Measurements from ENCODE around the gene BPIFB4. TPM values are rescaled to one million over a fixed set of nuclear protein-coding genes. Genes with fewer than 3 reads are reported as not detected.
"Not testable (repeated sequence)": the region's sequence is repeated elsewhere in the genome, so short reads cannot be mapped to it uniquely, and the experiment has no call there.

Gene BPIFB4
- total and polyA plus RNA-seq, 10 donors = not detected

- no peaks in the 10 kb centered on the region for H3K9me3 ChIP-seq
- WGBS, 5 donors = 72 to 82% (median 78%) methylated on average over 6 of the region's 6 CpGs
- H3K36me3 ChIP-seq = no peaks in the 10 kb centered on the region
- no peak overlapping the region for H3K27ac ChIP-seq
- TF ChIP-seq, protein P1, sequence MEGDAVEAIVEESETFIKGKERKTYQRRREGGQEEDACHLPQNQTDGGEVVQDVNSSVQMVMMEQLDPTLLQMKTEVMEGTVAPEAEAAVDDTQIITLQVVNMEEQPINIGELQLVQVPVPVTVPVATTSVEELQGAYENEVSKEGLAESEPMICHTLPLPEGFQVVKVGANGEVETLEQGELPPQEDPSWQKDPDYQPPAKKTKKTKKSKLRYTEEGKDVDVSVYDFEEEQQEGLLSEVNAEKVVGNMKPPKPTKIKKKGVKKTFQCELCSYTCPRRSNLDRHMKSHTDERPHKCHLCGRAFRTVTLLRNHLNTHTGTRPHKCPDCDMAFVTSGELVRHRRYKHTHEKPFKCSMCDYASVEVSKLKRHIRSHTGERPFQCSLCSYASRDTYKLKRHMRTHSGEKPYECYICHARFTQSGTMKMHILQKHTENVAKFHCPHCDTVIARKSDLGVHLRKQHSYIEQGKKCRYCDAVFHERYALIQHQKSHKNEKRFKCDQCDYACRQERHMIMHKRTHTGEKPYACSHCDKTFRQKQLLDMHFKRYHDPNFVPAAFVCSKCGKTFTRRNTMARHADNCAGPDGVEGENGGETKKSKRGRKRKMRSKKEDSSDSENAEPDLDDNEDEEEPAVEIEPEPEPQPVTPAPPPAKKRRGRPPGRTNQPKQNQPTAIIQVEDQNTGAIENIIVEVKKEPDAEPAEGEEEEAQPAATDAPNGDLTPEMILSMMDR (IDR thresholded peaks at IDR 0.05 in 8 of 11, conservative IDR thresholded peaks at IDR 0.05 in 3 of 11) = no peak
- no peak for TF ChIP-seq POLR2A (IDR thresholded peaks at IDR 0.05)
- TF ChIP-seq POLR2AphosphoS5 (IDR thresholded peaks at IDR 0.05) = no peak
- no peaks in the 10 kb centered on the region for H3K27me3 ChIP-seq (replicated peaks in 1 of 7)
- no peak for DNase-seq
- intact Hi-C loops (cut with DNase I; ENCODE audit: low total_unique reads) = no loop called here
- H3K4me3 ChIP-seq = no peak overlapping the region
- no peaks in the 10 kb centered on the region for H3K4me1 ChIP-seq
Observed at GRCh38 chr20:33113387-33113908, 34.0 kb downstream of the BPIFB4 start.

DNA sequence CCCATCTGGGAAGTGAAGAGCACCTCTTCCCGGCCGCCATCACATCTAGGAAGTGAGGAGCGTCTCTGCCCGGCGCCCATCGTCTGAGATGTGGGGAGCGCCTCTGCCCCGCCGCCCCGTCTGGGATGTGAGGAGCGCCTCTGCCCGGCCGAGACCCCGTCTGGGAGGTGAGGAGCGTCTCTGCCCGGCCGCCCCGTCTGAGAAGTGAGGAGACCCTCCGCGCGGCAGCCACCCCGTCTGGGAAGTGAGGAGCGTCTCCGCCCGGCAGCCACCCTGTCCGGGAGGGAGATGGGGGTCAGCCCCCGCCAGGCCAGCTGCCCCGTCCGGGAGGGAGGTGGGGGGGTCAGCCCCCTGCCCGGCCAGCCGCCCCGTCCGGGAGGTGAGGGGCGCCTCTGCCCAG is 36.1 kb downstream of the BPIFB4 start:
- H3K4me3 ChIP-seq; DNase-seq; H3K9me3 ChIP-seq; H3K27ac ChIP-seq; intact Hi-C loops (cut with DNase I; ENCODE audit: low total_unique reads); H3K4me1 ChIP-seq; H3K27me3 ChIP-seq (replicated peaks in 1 of 7); H3K36me3 ChIP-seq: not testable (repeated sequence)
- WGBS, 5 donors = 94 to 98% (median 97%) methylated on average over 8 to 33 of the region's 34 CpGs

DNA sequence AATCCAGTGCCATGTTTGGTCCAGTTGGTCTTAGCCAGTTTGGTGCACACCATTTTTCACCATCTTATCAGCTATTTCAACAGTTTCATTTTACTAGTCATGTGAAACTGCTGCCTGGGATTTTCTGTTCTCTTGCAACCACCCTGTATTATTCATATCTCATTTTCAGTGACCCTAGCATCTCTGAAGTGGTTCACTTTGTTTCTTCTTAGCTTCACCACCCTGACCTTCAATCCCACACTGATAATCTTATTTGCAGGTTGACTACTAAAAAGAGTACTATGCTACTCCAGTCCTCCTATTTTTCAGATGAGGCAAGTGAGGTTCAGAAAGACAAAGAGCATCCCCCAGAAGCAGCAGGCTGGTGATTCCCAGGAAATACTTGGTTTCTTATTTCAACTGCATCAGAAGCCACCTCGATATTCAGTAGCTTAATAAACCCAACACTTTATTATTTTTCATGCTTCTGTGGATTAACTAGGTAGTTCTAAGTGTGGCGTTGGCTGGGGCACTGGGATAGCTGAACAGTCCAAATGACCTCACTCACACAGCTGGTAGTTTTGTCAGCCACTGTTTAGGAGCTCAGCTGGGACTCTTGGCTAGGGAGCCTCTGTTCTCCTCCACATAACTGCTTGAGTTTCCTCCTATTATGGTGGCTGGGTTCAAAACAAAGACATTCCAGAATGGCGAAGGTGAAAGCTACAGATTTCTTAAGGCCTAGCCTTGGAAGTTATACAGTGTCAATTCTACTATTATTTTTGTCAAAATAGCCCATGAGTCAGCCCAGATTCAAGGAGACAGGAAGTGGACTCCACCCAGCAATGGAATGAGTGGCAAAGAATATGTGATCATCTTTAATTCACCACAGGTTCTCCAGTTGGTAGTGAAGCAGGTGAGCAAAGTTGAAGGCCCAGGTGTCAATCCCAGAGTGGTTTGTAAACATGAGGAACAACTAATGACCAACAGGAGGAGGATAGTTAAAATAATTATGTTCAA is 40.6 kb downstream of the BPIFB4 start:
- Histone ChIP-seq H3K27me3 (replicated peaks in 1 of 7) (peaks cover 0 to 14% (median 0%) of the 10 kb centered on the region in 7 donors), H3K27ac (no peak overlapping the region), H3K4me1 (no peaks in the 10 kb centered on the region), H3K4me3 (no peak overlapping the region), H3K36me3 (no peaks in the 10 kb centered on the region), H3K9me3 (peaks cover 0 to 15% (median 0%) of the 10 kb centered on the region in 8 donors)
- no peak for DNase-seq
- intact Hi-C loops (cut with DNase I; ENCODE audit: low total_unique reads) = no loop called here
- TF ChIP-seq, protein P1 (IDR thresholded peaks at IDR 0.05 in 8 of 11, conservative IDR thresholded peaks at IDR 0.05 in 3 of 11) = no peak
- WGBS, 5 donors = 67 to 85% (median 79%) methylated on average over 3 of the region's 3 CpGs

DNA sequence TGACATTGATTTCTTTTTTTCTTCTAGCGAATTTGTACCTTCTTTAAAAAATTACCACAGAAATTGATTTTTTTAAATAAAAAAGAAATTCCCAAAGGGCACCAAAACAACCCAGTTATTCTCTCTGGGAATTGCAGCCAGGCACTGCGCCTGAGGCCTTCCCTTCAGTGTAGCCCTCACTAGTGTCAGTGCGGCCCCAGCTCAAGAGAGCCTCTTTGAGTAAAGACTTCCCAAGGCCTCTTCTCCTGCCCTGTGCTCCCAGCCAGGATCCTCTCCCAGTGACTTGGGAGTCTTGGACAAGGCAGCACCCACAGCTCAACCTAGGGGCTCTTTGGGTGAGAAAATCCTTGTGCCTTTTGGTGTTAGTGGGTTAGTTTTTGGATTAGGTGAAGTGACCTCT is 41.5 kb downstream of the BPIFB4 start:
- no peaks in the 10 kb centered on the region for H3K36me3 ChIP-seq
- peaks cover 0 to 23% (median 0%) of the 10 kb centered on the region in 7 donors for H3K27me3 ChIP-seq (replicated peaks in 1 of 7)
- no peak overlapping the region for H3K4me3 ChIP-seq
- TF ChIP-seq POLR2AphosphoS5 (IDR thresholded peaks at IDR 0.05) (no peak), POLR2A (IDR thresholded peaks at IDR 0.05) (no peak)
- TF ChIP-seq, protein P1 (IDR thresholded peaks at IDR 0.05 in 8 of 11, conservative IDR thresholded peaks at IDR 0.05 in 3 of 11) = no peak
- WGBS, 5 donors = 87 to 95% (median 94%) methylated on average over 3 of the region's 3 CpGs
- H3K27ac ChIP-seq = no peak overlapping the region
- no peak for DNase-seq
- intact Hi-C loops (cut with DNase I; ENCODE audit: low total_unique reads) = no loop called here
- no peaks in the 10 kb centered on the region for H3K4me1 ChIP-seq
- H3K9me3 ChIP-seq = peaks cover 0 to 15% (median 0%) of the 10 kb centered on the region in 8 donors

- H3K4me1 ChIP-seq; H3K27ac ChIP-seq; DNase-seq; H3K4me3 ChIP-seq; intact Hi-C loops (cut with DNase I; ENCODE audit: low total_unique reads); H3K36me3 ChIP-seq: not testable (repeated sequence)
- Histone ChIP-seq H3K27me3 (replicated peaks in 1 of 7) (peaks cover 0 to 28% (median 0%) of the 10 kb centered on the region in 7 donors), H3K9me3 (peaks cover 0 to 15% (median 0%) of the 10 kb centered on the region in 8 donors)
- 40 to 57% (median 52%) methylated on average over 1 of the region's 1 CpG for WGBS, 5 donors
Observed at GRCh38 chr20:33122297-33122696, 42.9 kb downstream of the BPIFB4 start.
